BJ (cell line): Measurements from ENCODE around the gene TRAF2. TPM values are rescaled to one million over a fixed set of nuclear protein-coding genes. Genes with fewer than 3 reads are reported as not detected.
A peak's percentile ranks its signal among the peaks of the same experiment; 100 is the strongest.

ENCODE experiments used
- CTCF ChIA-PET: fragments of 350-600 bp; formaldehyde crosslinking; extraction: SDS; loops from one replicate; lab custom pipeline; 2021; ENCODE audit warnings: antibody characterized with exemption, inconsistent platforms; lab: Yijun Ruan, JAX
- POLR2A ChIA-PET: fragments of 300-600 bp; sonication (Branson Sonifier 250); formaldehyde crosslinking; extraction: SDS; loops from one replicate; lab custom pipeline; 2021; ENCODE audit warnings: antibody characterized with exemption; lab: Charles Lee
- DNase-seq: peaks from one replicate; pipeline ENCODE4 v3.0.0-alpha.2; 2011; ENCODE audit warnings: low read depth
- H3K27me3 ChIP-seq: 2 replicates; pipeline ENCODE4 v1.6.0; 2011; ENCODE audit warnings: low read length; ENCODE audit not compliant: control insufficient read depth, insufficient read depth
- H3K36me3 ChIP-seq: 2 replicates; pipeline ENCODE4 v1.5.1; 2011; ENCODE audit warnings: low read length; ENCODE audit not compliant: control insufficient read depth, insufficient read depth
- H3K4me3 ChIP-seq: 2 replicates; pipeline ENCODE4 v1.5.1; 2011; ENCODE audit warnings: low read depth, mild to moderate bottlenecking, control low read depth, low read length
- polyA plus RNA-seq: library from polyadenylated mRNA; depleted of rRNA; stranded (reverse); fragments of >200 nt; gene quantifications from 2 replicates; pipeline ENCODE4 v1.2.3, GENCODE V29; 2011
- TF ChIP-seq, protein P1 (sequence below): IDR thresholded peaks from 2 replicates; pipeline ENCODE4 v1.5.1; 2011; ENCODE audit warnings: low read depth, mild to moderate bottlenecking, control low read depth, inconsistent platforms, low read length, moderate library complexity; ENCODE audit not compliant: insufficient read depth

Gene TRAF2
- polyA plus RNA-seq, 1 experiment = 13.6 TPM

DNA sequence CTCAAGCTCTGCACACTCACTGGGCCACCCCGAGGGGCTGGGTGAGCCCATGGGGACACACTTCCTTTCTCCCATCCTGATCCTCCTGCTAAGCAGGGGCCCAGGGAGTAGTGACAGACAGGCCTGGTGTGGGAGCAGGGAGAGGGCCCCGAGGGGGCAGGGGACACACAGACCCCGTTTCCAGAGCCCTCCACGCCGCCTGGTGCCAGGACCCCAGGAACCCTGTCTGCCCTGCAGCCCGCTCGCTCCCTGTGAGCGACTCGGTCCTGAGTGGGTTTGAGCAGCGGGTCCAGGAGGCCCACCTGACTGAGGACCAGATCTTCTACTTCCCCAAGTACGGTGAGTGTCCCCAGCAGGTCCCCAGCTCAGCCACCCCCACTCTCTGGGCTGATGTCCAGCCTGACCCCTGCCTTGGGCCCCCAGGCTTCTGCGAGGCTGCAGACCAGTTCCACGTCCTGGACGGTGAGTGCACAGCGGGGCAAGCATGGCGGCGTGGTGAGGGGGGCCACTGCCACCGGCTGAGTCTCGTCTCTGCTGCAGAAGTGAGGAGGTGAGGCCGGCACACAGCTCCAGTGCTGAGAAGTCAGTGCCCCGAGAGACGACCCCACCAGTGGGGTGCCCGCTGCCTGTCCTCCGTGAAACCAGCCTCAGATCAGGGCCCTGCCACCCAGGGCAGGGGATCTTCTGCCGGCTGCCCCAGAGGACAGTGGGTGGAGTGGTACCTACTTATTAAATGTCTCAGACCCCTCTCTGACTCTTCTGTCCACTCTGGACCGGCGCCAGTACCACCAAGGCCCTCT, 60.1 kb downstream of the TRAF2 start:
- CTCF ChIA-PET = interaction anchor here (1.4 to 4.1 kb wide), 6 partner anchors 13 to 158 kb away, joined by 3 to 118 read pairs (median 10); partner anchors contain the start of gene FUT7
- TF ChIP-seq, protein P1, sequence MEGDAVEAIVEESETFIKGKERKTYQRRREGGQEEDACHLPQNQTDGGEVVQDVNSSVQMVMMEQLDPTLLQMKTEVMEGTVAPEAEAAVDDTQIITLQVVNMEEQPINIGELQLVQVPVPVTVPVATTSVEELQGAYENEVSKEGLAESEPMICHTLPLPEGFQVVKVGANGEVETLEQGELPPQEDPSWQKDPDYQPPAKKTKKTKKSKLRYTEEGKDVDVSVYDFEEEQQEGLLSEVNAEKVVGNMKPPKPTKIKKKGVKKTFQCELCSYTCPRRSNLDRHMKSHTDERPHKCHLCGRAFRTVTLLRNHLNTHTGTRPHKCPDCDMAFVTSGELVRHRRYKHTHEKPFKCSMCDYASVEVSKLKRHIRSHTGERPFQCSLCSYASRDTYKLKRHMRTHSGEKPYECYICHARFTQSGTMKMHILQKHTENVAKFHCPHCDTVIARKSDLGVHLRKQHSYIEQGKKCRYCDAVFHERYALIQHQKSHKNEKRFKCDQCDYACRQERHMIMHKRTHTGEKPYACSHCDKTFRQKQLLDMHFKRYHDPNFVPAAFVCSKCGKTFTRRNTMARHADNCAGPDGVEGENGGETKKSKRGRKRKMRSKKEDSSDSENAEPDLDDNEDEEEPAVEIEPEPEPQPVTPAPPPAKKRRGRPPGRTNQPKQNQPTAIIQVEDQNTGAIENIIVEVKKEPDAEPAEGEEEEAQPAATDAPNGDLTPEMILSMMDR = no peak
- peaks cover 12% of the 10 kb centered on the region for H3K36me3 ChIP-seq
- H3K4me3 ChIP-seq = no peak overlapping the region
- POLR2A ChIA-PET = no interaction called here
- no peaks in the 10 kb centered on the region for H3K27me3 ChIP-seq
- no peak for DNase-seq

DNA sequence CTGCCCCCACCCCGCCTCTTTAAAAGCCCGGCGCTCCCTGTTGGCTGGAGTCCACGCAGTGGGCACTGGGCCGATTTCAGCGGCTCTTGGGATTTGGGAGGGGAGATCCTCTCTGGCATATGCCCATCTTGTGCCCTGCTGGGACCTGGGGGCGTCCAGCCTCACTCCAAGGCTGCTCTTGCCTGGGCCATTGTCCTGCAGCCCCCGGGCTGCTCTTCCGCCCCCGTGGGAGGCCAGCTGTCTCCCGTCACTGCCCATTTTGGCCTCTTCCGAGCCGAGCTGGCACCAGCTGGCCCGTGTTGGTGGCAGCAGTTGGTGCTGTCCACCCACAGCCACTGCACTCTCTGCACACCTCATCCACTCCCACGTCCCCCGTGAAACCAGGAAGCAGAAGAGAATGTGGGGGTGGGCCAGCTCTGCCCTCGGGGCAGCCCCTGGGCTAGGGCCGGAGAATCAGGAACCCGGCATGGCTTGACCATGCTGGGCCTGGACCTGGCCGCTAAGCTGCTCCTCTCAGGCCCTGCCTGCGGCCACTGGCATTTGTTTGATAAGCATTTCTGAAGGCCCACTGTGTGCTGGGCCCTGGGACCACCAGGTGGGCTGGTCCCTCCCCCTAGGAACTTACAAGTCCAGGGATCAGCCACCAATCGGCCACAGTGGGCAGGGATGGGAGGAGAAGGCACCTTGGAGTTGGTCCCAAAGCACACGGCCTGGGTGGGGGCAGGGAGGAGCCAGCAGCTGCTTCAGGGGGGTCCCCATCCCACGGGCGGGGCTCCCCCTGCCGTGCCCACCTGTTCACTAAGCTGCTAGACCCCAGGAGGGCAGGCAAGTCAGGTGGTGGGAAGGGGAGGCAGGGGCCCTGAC, 60.9 kb downstream of the TRAF2 start:
- TF ChIP-seq, protein P1 = no peak
- POLR2A ChIA-PET = no interaction called here
- Histone ChIP-seq H3K27me3 (no peaks in the 10 kb centered on the region), H3K36me3 (peaks cover 6% of the 10 kb centered on the region), H3K4me3 (no peak overlapping the region)
- DNase-seq = no peak
- CTCF ChIA-PET = interaction anchor here (0.6 to 4.1 kb wide), 30 partner anchors 8 to 278 kb away, joined by 3 to 118 read pairs (median 4); partner anchors contain the start of genes AJM1, FUT7 and TMEM141

DNA sequence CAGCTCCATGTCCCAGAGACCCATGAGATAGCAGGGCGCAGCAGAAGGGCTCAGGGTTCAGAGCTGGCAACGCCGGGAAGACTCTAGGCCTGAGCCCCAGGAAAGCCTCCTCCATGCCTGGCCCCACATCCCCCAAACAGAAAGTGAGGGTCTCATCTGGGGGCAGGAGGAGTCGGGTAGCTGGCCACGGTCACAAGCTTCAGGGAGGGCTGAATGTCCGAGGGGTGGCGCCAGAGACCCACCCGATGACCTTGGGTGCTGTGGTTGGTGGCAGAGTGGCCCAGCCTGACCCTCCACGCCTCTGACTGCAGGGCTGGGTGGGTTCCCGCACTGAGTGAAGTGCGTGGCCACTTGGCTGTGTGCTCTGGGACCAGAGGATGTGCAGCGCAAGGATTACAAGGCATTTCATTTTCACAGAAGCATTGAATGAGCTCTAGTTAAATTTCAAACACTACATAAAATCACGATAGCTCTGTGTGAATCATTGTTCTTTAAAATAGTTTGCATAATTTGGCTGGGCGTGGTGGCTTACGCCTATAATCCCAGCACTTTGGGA, 61.7 kb downstream of the TRAF2 start:
- H3K36me3 ChIP-seq = no peaks in the 10 kb centered on the region; the same call in 1 of the 2 replicates
- POLR2A ChIA-PET = interaction anchor here (0.6 kb wide), 1 partner anchor 101 kb away, joined by 10 read pairs; no protein-coding TSS in a partner anchor
- no peak overlapping the region for H3K4me3 ChIP-seq
- CTCF ChIA-PET = interaction anchor here (0.5 to 4.1 kb wide), 30 partner anchors 9 to 278 kb away, joined by 3 to 118 read pairs (median 4); partner anchors contain the start of genes AJM1, FUT7 and TMEM141
- no peak for DNase-seq
- TF ChIP-seq, protein P1 = peak; percentile 61
- H3K27me3 ChIP-seq = no peaks in the 10 kb centered on the region

DNA sequence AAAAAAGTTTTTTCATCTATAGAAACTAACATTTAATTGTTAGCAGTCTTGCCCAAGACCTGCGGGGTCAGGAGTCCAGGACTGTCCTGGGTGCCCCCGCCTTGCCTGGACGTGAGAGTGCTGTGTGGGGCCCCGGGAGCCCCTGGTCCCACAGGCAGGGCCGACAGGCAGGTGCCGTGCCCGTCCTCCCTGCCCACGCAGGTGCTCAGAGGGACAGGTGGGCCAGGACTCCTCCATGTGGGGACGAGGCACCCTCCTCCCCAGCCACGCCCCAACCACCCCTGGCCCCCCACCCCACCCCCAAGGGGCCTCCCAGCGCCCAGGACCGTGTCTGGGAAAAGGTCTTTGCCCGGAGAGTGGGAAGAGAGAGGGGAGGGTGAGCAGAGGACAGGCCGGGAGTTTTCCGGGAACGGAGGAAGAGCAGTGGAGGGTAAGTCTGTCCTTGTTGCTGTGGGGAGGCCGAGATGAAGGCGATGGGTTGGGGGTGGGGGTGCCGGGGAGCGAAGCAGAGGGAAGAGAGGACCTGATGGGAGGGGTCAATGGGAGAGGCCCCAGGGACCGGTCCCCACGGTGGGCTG, 63.0 kb downstream of the TRAF2 start:
- Histone ChIP-seq H3K27me3 (no peaks in the 10 kb centered on the region), H3K4me3 (peak overlapping the region; percentile 68), H3K36me3 (no peaks in the 10 kb centered on the region)
- ChIA-PET CTCF (interaction anchor here (0.7 to 1.7 kb wide), 3 partner anchors 64 to 80 kb away, joined by 3 read pairs; partner anchors contain the start of gene ABCA2), POLR2A (no interaction called here)
- TF ChIP-seq, protein P1 = no peak
- DNase-seq = no peak
